Lung (tissue), 12 donors: ENCODE data around the gene SLC26A6. TPM values are rescaled to one million over a fixed set of nuclear protein-coding genes. Genes with fewer than 3 reads are reported as not detected.

Experiments used
- ATAC-seq: fragments of 200-7000 bp; cut with Tn5 transposase; one replicate; pipeline ENCODE4 v1.9.1; 2020; ENCODE audit warnings: moderate number of reproducible peaks; ENCODE audit not compliant: insufficient read depth, low FRiP score
- DNase-seq, 3 donors: peaks; one replicate each; pipeline ENCODE4 v3.0.0-alpha.2; 2013 to 2017
- H3K27ac ChIP-seq, 2 donors: one replicate each; pipeline ENCODE4 v1.5.1; 2013; ENCODE audit warnings: mild to moderate bottlenecking in 2 of 2, moderate library complexity in 2 of 2, control low read depth in 1 of 2, inconsistent platforms in 1 of 2, low read depth in 1 of 2, low read length in 1 of 2
- H3K27me3 ChIP-seq, 3 donors: one replicate each; pipeline ENCODE4 v1.5.1; 2013; ENCODE audit warnings: low read length in 2 of 3; ENCODE audit not compliant: control insufficient read depth in 3 of 3, insufficient read depth in 3 of 3
- H3K36me3 ChIP-seq, 4 donors: one replicate each; pipeline ENCODE4 v1.5.1; 2013; ENCODE audit warnings: low read length in 4 of 4, mild to moderate bottlenecking in 1 of 4, moderate library complexity in 1 of 4; ENCODE audit not compliant: control insufficient read depth in 4 of 4, insufficient read depth in 4 of 4
- H3K4me1 ChIP-seq, 5 donors: one replicate each; pipeline ENCODE4 v1.5.1; 2013; ENCODE audit warnings: low read length in 5 of 5, mild to moderate bottlenecking in 2 of 5, moderate library complexity in 1 of 5; ENCODE audit not compliant: control insufficient read depth in 5 of 5, insufficient read depth in 5 of 5
- H3K4me3 ChIP-seq: one replicate; pipeline ENCODE4 v1.5.1; 2013; ENCODE audit warnings: mild to moderate bottlenecking, control low read depth, moderate library complexity
- H3K9ac ChIP-seq, 2 donors: one replicate each; pipeline ENCODE4 v1.5.1; 2013; ENCODE audit warnings: low read length in 2 of 2, control low read depth in 1 of 2; ENCODE audit not compliant: insufficient read depth in 1 of 2
- H3K9me3 ChIP-seq, 4 donors: one replicate each; pipeline ENCODE4 v1.5.1; 2013; ENCODE audit warnings: low read length in 3 of 4, mild to moderate bottlenecking in 1 of 4, moderate library complexity in 1 of 4; ENCODE audit not compliant: control insufficient read depth in 4 of 4, insufficient read depth in 3 of 4
- WGBS, 2 donors: extraction: QIAGEN DNeasy Blood & Tissue Kit; methylation state at CpG; one replicate each; pipeline ENCODE4 v1.1.7; 2013; 5-methylcytosine and 5-hydroxymethylcytosine counted together
- polyA plus RNA-seq, 2 donors: library from polyadenylated mRNA; stranded (reverse); fragments of 200-250 nt; gene quantifications; one replicate each; pipeline ENCODE4 v1.2.1, GENCODE V29; 2013
- total RNA-seq, 2 donors: library from RNA; depleted of rRNA in 1 of 2; stranded (reverse); fragments of >200 nt in 1 of 2; gene quantifications; one replicate each; pipeline ENCODE4 v1.2.1, GENCODE V29; 2014 to 2021
- TF ChIP-seq, protein P1 (sequence below): IDR thresholded peaks from 2 replicates; pipeline ENCODE4 v1.5.1; 2012; ENCODE audit warnings: mild to moderate bottlenecking; ENCODE audit errors: control extremely low read depth, extremely low read depth
- donor health status: control.
- donor health status: control.
- donor health status: Bipolar disorder and iron deficiency.
- donor health status: healthy.
- donor health status: DM: yes; HTN: yes; CAD: no.

Gene SLC26A6
- total and polyA plus RNA-seq, 4 donors = 14.6 to 24.5 (median 19.6) TPM

DNA sequence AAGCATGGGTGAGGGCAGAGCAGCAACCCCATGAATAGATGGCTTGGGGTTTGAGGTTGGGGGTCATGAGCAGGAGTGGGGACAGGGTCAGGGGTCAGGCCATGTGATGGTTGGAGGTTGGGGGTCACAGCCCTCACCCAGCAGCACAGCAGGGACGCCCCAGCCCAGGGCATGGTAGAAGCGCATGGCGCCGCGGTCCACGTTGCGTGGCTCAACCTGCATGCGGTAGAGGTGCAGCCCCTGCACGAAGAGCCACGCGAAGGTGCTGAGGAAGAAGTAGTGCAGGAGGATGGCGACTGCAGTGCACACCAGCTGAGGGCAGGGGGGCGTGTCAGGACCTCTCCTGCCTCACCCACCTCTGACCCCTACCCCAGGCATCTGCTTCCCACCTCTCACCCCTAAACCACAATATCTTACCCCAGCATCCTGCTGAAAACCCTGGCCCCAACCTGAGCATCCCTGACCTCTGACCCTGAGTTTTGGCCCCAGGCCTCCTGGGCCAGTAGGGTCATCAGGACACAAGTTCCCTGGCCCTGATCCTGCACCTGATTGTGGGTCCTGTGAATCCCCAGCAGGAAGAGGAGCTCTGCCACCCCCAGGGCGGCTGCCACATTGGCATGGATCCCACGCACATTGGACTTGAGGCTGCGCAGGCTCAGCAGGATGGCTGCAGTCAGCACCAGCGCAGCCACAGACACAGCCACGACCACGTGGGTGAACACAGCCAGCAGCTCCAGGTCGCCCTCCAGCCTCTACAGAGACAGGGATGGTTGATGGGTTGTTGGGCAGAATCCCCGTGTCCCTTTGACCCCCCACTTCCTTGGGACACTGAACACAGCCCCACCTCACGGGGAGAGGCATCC, 9.9 kb upstream of the SLC26A6 start:
- H3K27ac ChIP-seq = no peak overlapping the region
- TF ChIP-seq, protein P1, sequence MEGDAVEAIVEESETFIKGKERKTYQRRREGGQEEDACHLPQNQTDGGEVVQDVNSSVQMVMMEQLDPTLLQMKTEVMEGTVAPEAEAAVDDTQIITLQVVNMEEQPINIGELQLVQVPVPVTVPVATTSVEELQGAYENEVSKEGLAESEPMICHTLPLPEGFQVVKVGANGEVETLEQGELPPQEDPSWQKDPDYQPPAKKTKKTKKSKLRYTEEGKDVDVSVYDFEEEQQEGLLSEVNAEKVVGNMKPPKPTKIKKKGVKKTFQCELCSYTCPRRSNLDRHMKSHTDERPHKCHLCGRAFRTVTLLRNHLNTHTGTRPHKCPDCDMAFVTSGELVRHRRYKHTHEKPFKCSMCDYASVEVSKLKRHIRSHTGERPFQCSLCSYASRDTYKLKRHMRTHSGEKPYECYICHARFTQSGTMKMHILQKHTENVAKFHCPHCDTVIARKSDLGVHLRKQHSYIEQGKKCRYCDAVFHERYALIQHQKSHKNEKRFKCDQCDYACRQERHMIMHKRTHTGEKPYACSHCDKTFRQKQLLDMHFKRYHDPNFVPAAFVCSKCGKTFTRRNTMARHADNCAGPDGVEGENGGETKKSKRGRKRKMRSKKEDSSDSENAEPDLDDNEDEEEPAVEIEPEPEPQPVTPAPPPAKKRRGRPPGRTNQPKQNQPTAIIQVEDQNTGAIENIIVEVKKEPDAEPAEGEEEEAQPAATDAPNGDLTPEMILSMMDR = no peak
- no peaks in the 10 kb centered on the region for H3K27me3 ChIP-seq
- no peak for DNase-seq
- no peak overlapping the region for H3K9ac ChIP-seq
- no peaks in the 10 kb centered on the region for H3K9me3 ChIP-seq
- ATAC-seq = no peak
- no peaks in the 10 kb centered on the region for H3K36me3 ChIP-seq
- H3K4me3 ChIP-seq = no peak overlapping the region
- WGBS, 2 donors = 92% methylated on average over 21 to 22 of the region's 22 CpGs
- peaks cover 0 to 2% (median 0%) of the 10 kb centered on the region in 5 donors for H3K4me1 ChIP-seq

DNA sequence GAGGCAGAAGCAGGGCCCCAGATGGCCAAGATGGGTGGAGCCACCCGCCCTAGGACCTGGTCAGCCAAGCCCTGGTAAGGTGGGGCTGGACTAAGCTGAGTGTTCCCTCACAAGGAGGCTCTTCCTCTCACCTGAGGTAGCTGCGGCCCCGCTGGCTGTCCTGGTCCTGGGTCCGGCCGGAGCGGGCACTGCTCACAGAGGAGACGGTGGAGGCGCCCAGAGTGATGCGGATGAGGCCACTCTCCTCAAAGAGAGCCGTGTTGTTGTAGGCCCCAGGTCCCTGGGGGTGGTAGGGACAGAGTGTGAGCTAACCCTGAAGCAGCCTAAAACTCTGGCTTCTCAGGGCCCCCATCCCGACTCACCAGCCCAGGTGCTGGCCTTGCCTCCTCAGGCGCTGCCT, 7.3 kb upstream of the SLC26A6 start:
- TF ChIP-seq, protein P1 = no peak
- no peaks in the 10 kb centered on the region for H3K36me3 ChIP-seq
- H3K9ac ChIP-seq = no peak overlapping the region
- H3K27ac ChIP-seq = no peak overlapping the region
- no peaks in the 10 kb centered on the region for H3K27me3 ChIP-seq
- no peak overlapping the region for H3K4me3 ChIP-seq
- H3K4me1 ChIP-seq = peaks cover 0 to 3% (median 0%) of the 10 kb centered on the region in 5 donors
- H3K9me3 ChIP-seq = no peaks in the 10 kb centered on the region
- DNase-seq = no peak
- WGBS, 2 donors = 94 to 97% methylated on average over 12 of the region's 12 CpGs
- ATAC-seq = no peak

DNA sequence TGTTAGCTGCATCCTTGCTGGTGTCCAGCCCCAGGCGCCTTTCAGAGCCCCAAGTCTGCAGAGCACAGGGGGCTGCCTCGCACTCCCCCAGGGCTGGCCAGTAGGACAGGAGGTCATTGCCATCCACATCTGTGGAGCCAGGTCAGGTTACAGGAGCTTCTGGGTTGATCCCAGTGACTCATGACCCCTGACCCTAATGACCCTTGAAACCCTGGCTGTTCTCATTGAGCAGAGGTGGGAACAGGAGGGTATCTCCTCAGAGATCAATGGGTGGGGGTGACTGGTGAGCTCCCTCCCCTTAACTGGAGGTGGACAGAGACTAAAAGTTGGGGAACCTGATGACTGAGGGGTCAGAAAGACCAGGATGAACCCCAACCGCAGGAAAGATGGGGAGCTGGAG, 6.1 kb upstream of the SLC26A6 start:
- TF ChIP-seq, protein P1 = no peak
- Histone ChIP-seq H3K4me1 (peaks cover 0 to 7% (median 0%) of the 10 kb centered on the region in 5 donors), H3K9ac (no peak overlapping the region), H3K27ac (no peak overlapping the region), H3K36me3 (no peaks in the 10 kb centered on the region), H3K9me3 (no peaks in the 10 kb centered on the region), H3K27me3 (no peaks in the 10 kb centered on the region), H3K4me3 (no peak overlapping the region)
- no peak for ATAC-seq
- DNase-seq = no peak
- whole genome bisulfite sequencing, 2 donors = 94 to 100% methylated on average over 3 of the region's 3 CpGs
